ENCODE measurements around the gene CD99.

CD99 gene

DNA sequence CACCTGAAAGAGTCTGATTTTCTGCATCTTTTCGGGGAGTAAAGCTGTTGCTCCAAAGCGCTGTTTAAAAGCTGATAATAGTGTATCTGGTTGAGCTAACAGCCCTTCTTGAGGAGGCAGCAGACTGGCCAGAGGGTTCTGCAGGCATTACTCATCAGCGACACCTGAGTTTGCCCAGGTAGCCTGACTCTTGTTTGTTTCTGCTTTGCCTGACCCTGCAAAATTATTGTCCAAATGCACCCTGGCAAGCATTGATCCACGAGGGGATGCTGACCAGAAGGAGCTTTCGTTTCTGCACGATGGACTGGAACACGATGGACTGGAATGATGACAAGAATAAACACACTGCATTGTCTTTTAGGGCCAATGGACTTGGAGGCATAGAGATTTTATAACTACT is 6.2 kb downstream of the CD99 start:
- H3K4me3 ChIP-seq = no peak overlapping the region
- peaks cover 0 to 92% (median 54%) of the 10 kb centered on the region in 4 donors for H3K4me1 ChIP-seq
- intact Hi-C loops (cut with DNase I; ENCODE audit: low total_unique reads) = no loop called here
- no peaks in the 10 kb centered on the region for H3K27me3 ChIP-seq
- H3K9me3 ChIP-seq = no peaks in the 10 kb centered on the region
- peaks cover 0 to 9% (median 0%) of the 10 kb centered on the region in 3 donors for H3K36me3 ChIP-seq
- TF ChIP-seq, protein P1, sequence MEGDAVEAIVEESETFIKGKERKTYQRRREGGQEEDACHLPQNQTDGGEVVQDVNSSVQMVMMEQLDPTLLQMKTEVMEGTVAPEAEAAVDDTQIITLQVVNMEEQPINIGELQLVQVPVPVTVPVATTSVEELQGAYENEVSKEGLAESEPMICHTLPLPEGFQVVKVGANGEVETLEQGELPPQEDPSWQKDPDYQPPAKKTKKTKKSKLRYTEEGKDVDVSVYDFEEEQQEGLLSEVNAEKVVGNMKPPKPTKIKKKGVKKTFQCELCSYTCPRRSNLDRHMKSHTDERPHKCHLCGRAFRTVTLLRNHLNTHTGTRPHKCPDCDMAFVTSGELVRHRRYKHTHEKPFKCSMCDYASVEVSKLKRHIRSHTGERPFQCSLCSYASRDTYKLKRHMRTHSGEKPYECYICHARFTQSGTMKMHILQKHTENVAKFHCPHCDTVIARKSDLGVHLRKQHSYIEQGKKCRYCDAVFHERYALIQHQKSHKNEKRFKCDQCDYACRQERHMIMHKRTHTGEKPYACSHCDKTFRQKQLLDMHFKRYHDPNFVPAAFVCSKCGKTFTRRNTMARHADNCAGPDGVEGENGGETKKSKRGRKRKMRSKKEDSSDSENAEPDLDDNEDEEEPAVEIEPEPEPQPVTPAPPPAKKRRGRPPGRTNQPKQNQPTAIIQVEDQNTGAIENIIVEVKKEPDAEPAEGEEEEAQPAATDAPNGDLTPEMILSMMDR (IDR thresholded peaks at IDR 0.05) = no peak
- no peak for DNase-seq
- H3K27ac ChIP-seq = no peak overlapping the region

DNA sequence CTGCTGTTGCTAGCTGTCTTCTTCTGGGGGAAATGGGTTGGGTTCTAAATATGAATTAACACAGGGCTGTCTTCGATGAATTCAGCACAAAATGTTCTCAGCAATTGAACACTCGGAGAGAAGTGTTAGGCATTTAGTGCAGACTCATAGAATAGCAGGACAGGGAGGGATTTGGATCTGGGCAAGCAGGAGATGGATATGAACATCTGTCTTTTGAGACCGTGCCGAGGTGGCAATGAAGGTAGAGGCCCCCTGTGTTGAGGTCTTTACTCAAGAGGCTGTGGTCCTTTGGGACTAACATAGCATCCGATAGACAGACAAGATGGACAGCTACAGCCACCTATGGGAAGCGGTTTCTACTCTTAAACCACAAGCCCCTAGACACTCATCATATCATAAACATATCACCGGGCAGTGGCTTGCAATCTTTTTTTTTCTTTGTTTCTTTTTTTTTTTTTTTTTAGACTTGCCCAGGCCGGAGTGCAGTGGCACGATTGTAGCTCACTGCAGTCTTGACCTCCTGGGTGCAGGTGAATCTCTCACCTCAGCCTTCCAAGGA is 6.7 kb downstream of the CD99 start:
- H3K4me1 ChIP-seq = peaks cover 0 to 92% (median 53%) of the 10 kb centered on the region in 4 donors
- no peaks in the 10 kb centered on the region for H3K9me3 ChIP-seq
- no peak overlapping the region for H3K27ac ChIP-seq
- intact Hi-C loops (cut with DNase I; ENCODE audit: low total_unique reads) = no loop called here
- peaks cover 0 to 9% (median 0%) of the 10 kb centered on the region in 3 donors for H3K36me3 ChIP-seq
- TF ChIP-seq, protein P1 (IDR thresholded peaks at IDR 0.05) = no peak
- no peaks in the 10 kb centered on the region for H3K27me3 ChIP-seq
- DNase-seq = no peak
- no peak overlapping the region for H3K4me3 ChIP-seq

DNA sequence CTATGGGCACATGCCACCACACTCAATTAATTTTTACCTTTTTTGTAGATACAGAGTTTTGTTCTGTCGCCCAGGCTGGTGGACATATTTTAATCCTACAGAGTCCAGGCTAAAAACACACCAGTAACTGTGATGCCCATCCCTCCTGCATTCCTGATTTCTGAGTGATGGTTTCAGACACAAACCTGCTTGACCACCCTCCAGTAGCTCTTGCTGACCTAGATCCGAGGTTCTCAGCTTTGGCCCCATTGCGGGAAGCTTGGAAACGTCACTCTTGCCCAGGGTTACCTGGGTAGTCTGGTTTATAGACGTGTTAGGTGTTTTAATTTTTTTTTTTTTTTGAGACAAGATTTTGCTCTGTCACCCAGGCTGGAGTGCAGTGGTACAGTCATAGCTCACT is 7.5 kb downstream of the CD99 start:
- Histone ChIP-seq H3K27ac (no peak overlapping the region), H3K9me3 (no peaks in the 10 kb centered on the region), H3K36me3 (peaks cover 0 to 9% (median 0%) of the 10 kb centered on the region in 3 donors), H3K4me1 (peaks cover 0 to 92% (median 53%) of the 10 kb centered on the region in 4 donors), H3K27me3 (no peaks in the 10 kb centered on the region), H3K4me3 (no peak overlapping the region)
- TF ChIP-seq, protein P1 (IDR thresholded peaks at IDR 0.05) = no peak
- intact Hi-C loops (cut with DNase I; ENCODE audit: low total_unique reads) = no loop called here
- DNase-seq = no peak

DNA sequence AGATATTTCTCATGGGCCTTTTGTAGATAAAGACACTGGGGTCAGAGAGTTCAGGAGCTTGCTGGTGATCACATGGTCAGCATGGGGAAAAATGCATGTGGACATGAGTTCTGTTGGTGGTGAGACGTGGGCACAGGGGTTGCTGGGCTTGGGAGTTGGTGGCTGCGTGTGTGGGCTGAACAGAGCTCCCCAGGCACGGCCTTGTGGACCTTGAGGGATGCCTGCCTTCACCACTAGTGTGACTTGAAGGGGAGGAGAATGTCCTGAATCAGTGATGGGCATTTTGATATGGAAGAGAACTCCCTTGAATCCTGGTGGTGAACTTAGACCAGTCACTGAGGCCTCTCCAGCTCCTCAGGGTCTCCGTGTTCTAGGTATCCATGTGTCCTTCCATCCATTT is 8.9 kb downstream of the CD99 start:
- intact Hi-C loops (cut with DNase I; ENCODE audit: low total_unique reads) = no loop called here
- TF ChIP-seq, protein P1 (IDR thresholded peaks at IDR 0.05) = no peak
- Histone ChIP-seq H3K4me1 (peaks cover 0 to 92% (median 56%) of the 10 kb centered on the region in 4 donors), H3K4me3 (no peak overlapping the region), H3K27me3 (no peaks in the 10 kb centered on the region), H3K36me3 (peaks cover 0 to 9% (median 0%) of the 10 kb centered on the region in 3 donors), H3K9me3 (no peaks in the 10 kb centered on the region), H3K27ac (no peak overlapping the region)
- no peak for DNase-seq

DNA sequence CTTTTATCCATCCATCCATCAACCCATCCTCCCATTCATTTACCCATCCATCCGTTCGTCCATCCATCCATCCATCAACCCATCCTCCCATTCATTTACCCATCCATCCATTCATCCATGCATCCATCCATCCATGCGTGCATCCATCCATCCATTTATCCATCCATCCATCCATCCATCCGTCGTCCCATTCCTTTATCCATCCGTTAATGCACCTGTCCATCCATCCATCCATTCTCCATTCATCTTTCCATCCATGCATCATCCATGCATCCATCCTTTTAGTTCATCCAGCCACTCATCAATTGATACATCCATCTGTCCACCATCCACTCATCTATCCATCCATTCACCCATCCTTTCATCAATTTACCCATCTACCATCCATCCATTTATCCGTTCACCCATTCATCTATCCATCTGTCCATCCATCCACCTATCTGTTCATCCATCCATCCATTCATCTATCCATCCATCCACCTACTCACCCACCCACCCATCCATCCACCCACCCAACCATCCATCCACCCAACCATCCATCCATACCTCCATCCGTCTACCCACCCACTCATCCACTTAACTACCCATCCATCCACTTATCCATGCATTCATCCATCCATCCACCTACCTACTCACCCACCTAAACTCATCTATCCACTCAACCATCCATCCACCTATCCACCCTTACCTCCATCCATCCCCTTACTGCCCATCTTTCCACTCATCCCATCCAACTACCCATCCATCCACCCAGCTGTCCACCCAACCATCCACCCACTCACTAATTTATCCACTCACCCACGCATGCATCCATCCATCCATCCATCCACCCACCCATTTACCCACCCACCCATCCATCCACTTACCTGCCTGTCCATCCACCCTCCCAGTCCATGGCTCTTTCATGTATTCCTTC is 9.6 kb downstream of the CD99 start:
- H3K36me3 ChIP-seq = peaks cover 0 to 9% (median 0%) of the 10 kb centered on the region in 3 donors
- H3K4me1 ChIP-seq = peaks cover 0 to 92% (median 54%) of the 10 kb centered on the region in 4 donors
- no peaks in the 10 kb centered on the region for H3K9me3 ChIP-seq
- TF ChIP-seq, protein P1 (IDR thresholded peaks at IDR 0.05) = no peak
- no peak for DNase-seq
- intact Hi-C loops (cut with DNase I; ENCODE audit: low total_unique reads) = no loop called here
- no peak overlapping the region for H3K4me3 ChIP-seq
- H3K27me3 ChIP-seq = no peaks in the 10 kb centered on the region
- H3K27ac ChIP-seq = no peak overlapping the region
